Bronchial epithelial cell (primary cell): ENCODE data around the gene GALR2. TPM values are rescaled to one million over a fixed set of nuclear protein-coding genes. Genes with fewer than 3 reads are reported as not detected.
A peak's percentile ranks its signal among the peaks of the same experiment; 100 is the strongest.

ENCODE experiments used
- DNase-seq: peaks from one replicate; pipeline ENCODE4 v3.0.0-alpha.2; 2010; ENCODE audit warnings: low read depth
- FAIRE-seq: peaks from 2 replicates; lab custom pipeline; 2011; peaks lifted over from hg19 to GRCh38; lab: Jason Lieb, UNC
- H3K27me3 ChIP-seq: 2 replicates; pipeline ENCODE4 v1.5.1; 2011; ENCODE audit warnings: low read length; ENCODE audit not compliant: control insufficient read depth, insufficient read depth
- H3K36me3 ChIP-seq: 2 replicates; pipeline ENCODE4 v1.5.1; 2011; ENCODE audit warnings: low read length; ENCODE audit not compliant: control insufficient read depth, insufficient read depth
- H3K4me3 ChIP-seq: 2 replicates; pipeline ENCODE4 v1.5.1; 2011; ENCODE audit warnings: mild to moderate bottlenecking, low read depth, low read length, control low read depth
- total RNA-seq: library from RNA; depleted of rRNA; stranded (reverse); fragments of >200 nt; gene quantifications from 2 replicates; pipeline ENCODE4 v1.2.1, GENCODE V29; 2014
- TF ChIP-seq, protein P1 (sequence below): IDR thresholded peaks from 2 replicates; pipeline ENCODE4 v1.5.1; 2011; ENCODE audit warnings: mild to moderate bottlenecking, moderate library complexity, low read length, control low read depth, inconsistent platforms; ENCODE audit not compliant: insufficient read depth, severe bottlenecking

Gene GALR2
- total RNA-seq, 1 donor from 2014 or later: not detected

DNA sequence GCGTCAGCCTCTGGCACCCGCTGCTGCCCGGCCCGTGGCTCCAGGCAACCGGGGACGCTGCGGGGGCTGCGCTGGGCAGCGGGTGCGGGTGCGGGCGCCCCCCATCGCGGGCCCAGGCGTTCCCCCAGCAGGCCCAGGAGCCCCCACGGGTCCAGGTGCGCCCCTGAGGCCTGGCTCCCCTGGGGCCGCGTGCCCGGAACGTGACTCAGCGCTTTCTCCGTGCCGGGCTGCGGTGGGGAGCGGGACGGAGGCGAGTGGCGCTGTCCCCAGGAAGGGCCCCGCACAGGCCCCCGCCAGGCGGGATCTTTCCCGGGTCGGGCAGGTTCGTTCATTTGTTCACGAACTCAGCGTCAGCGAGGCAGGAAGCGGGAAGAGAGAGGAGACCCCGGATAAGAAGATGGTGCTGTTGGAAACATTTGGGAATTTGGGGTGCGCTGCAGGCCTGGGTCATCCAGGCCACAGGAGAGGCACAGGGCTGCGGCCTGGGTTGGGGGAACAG lies 47.4 kb downstream of the GALR2 start:
- FAIRE-seq (no peak), DNase-seq (no peak)
- no peaks in the 10 kb centered on the region for H3K36me3 ChIP-seq
- H3K4me3 ChIP-seq: peak overlapping the region; percentile 25
- no peaks in the 10 kb centered on the region for H3K27me3 ChIP-seq
- TF ChIP-seq, protein P1, sequence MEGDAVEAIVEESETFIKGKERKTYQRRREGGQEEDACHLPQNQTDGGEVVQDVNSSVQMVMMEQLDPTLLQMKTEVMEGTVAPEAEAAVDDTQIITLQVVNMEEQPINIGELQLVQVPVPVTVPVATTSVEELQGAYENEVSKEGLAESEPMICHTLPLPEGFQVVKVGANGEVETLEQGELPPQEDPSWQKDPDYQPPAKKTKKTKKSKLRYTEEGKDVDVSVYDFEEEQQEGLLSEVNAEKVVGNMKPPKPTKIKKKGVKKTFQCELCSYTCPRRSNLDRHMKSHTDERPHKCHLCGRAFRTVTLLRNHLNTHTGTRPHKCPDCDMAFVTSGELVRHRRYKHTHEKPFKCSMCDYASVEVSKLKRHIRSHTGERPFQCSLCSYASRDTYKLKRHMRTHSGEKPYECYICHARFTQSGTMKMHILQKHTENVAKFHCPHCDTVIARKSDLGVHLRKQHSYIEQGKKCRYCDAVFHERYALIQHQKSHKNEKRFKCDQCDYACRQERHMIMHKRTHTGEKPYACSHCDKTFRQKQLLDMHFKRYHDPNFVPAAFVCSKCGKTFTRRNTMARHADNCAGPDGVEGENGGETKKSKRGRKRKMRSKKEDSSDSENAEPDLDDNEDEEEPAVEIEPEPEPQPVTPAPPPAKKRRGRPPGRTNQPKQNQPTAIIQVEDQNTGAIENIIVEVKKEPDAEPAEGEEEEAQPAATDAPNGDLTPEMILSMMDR: no peak

DNA sequence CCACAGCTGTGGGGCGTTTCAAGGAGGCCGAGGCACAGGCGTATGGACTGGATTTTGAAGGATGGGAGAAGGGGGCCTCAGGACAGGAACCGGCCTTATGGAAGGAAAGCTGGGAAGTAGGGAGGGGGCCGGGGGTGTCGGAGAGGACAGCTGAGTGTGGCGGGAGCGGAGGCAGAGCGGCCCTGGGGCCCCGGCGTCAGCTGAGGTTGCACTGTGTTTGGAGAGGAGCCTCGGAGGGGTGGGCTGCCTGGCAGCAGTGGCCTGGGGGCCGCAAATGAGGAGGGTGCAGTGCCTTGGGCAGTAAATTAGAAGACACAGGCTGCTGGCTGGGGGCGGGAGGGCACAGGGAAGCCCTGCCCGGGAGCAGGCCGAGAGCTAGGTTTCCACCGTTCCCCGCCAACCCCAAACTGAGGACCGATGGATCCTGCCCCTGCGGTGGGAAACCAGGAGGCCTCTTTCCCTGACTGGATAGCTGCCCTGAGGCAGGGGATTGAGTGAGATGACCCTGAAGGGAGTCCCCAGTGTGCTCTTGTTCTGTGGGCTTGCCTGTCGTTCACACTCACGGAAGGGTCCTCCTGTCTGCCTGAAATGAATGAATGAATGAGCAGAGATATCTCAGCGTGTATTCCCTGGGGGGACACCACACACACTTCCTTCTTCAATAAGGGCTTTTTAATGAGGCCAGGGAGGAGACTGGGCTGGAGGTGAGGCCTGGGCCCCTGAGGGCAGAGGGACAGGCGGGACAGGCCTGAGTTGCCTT lies 48.0 kb downstream of the GALR2 start:
- no peak for FAIRE-seq
- H3K36me3 ChIP-seq: no peaks in the 10 kb centered on the region
- no peak overlapping the region for H3K4me3 ChIP-seq
- H3K27me3 ChIP-seq: no peaks in the 10 kb centered on the region
- TF ChIP-seq, protein P1: no peak
- DNase-seq: no peak

DNA sequence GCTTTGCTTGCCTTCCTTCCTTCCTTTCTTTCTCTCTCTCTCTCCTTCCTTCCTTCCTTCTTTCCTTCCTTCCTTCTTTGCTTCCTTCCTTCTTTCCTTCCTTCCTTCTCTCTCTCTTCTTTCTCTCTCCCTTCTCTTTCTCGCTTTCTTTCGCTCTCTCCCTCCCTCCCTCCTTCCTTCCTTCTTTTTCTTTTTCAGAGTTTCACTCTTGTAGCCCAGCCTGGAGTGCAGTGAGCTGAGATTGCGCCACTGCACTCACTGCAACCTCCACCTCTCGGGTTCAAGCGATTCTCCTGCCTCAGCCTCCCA lies 48.6 kb downstream of the GALR2 start:
- Histone ChIP-seq H3K36me3 (no peaks in the 10 kb centered on the region), H3K27me3 (no peaks in the 10 kb centered on the region), H3K4me3 (no peak overlapping the region)
- FAIRE-seq (no peak), DNase-seq (no peak)
- TF ChIP-seq, protein P1: no peak

DNA sequence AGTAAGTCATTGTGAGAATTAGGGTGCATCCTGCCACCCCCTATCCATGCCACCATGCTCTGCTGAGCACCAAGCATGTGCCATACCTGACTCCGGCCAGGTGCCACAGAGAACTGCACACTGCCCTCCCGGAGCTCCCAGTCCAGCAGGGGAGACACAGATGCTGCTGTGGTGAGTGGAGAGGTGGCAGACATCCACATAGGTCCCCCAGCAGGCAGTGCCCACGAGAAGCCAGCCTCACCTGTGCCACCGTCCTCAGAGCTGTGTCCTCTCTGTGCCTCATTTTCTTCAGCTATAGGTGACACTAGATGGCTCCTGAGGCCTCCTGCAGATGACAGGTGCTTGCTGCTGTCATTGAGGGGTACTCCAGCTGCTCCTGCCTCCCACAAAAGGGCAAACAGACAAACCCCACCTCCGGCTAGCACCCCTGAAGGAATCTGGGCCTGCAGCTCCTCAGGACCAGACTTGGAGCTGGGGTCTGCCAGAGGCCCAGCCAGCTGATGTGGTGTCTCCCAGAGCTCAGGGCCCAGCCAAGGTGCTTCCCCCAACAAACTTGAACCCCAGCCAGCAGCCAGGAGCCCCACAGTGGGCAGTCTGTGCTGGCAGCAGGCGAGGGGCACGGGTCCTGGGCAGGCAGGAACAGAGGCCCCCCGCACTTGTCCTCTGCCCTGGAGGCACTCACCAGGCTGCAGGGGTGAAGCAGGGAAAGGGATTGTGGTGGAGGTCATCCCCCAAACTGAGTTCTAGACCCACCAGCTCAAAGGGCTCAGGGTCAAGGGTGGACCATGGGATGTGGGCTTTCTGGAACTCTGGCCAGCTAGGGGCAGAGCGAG lies 49.4 kb downstream of the GALR2 start:
- Histone ChIP-seq H3K27me3 (no peaks in the 10 kb centered on the region), H3K36me3 (no peaks in the 10 kb centered on the region), H3K4me3 (no peak overlapping the region)
- no peak for DNase-seq
- TF ChIP-seq, protein P1: no peak
- no peak for FAIRE-seq

DNA sequence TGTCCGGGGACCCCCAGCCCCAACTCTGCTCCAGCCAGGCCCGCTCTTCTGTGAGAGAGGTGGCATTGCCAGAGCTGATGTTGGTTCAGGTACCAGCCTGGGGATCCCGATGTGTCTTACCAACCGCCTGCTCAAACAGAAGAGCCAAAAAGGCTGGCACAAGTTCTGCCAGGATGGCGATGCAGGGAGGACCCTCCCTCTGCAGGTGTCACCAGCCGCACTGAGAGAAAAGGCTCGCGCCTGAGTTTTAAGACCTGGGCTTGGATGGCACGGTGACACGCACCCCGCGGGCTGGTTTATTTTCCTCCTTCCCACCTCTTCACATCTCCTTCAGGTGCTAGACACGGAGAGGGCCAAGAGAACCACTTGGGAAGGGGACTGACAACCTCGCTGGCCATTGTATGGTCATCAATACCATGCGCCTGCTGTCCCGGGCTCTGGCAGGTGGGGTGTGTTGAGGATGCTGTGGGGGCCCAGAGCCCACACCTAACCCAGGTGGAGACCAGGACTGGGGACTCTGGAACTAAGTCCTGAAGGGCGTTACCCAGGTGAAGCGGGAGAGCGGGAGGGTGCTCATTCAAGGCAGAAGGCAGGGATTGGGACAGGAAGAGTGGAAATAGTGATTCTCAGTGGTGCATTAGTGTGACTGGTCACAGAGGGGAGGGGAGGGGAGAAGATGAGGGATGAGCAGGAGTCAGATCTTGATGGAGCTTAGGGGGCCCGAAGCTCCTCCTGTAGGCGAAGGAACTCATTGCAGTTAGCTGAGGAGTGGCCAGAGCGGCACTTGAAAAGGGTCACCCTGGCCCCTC lies 50.2 kb downstream of the GALR2 start:
- TF ChIP-seq, protein P1: peak; percentile 5
- FAIRE-seq (no peak), DNase-seq (no peak)
- Histone ChIP-seq H3K36me3 (no peaks in the 10 kb centered on the region), H3K4me3 (no peak overlapping the region), H3K27me3 (no peaks in the 10 kb centered on the region)
